ENCODE data around the gene RSL1D1. TPM values are rescaled to one million over a fixed set of nuclear protein-coding genes. Genes with fewer than 3 reads are reported as not detected.

Gene RSL1D1
- total and polyA plus RNA-seq, 11 donors = 38.3 to 125 (median 88.1) TPM

DNA sequence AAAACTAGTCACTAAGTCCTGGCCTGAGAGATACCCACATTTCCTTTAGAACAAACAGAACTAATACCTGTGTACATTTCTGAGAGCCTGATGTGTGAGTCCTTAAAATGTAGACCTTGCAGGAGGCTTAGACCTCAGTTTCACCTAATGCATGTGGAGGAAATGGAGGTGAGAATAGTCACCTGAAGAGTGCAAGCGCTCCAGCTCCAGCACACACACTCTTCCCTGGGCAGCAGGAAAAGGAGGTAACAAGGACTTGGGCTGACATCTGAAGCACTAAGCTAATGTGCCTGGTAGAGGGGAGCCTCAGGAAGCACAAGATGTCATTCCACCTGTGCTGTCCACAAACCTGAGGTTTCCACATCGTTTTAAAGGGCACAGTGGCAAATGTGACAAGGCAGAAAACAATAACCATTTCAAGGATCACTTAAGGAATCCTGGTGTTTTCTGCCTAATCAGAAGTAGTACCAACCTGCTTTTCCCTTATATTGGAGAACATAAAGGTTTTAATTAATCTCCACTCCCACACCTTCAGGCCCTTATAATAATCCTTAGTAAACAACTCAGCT is 17.2 kb upstream of the RSL1D1 start:
- H3K4me1 ChIP-seq = peaks cover 0 to 48% (median 21%) of the 10 kb centered on the region in 12 donors
- 85 to 96% (median 92%) methylated on average over 2 of the region's 2 CpGs for WGBS, 4 donors
- no peak overlapping the region for H3K27ac ChIP-seq
- no peaks in the 10 kb centered on the region for H3K9me3 ChIP-seq
- TF ChIP-seq, protein P1, sequence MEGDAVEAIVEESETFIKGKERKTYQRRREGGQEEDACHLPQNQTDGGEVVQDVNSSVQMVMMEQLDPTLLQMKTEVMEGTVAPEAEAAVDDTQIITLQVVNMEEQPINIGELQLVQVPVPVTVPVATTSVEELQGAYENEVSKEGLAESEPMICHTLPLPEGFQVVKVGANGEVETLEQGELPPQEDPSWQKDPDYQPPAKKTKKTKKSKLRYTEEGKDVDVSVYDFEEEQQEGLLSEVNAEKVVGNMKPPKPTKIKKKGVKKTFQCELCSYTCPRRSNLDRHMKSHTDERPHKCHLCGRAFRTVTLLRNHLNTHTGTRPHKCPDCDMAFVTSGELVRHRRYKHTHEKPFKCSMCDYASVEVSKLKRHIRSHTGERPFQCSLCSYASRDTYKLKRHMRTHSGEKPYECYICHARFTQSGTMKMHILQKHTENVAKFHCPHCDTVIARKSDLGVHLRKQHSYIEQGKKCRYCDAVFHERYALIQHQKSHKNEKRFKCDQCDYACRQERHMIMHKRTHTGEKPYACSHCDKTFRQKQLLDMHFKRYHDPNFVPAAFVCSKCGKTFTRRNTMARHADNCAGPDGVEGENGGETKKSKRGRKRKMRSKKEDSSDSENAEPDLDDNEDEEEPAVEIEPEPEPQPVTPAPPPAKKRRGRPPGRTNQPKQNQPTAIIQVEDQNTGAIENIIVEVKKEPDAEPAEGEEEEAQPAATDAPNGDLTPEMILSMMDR (IDR thresholded peaks at IDR 0.05) = no peak
- no peak for TF ChIP-seq POLR2A (IDR thresholded peaks at IDR 0.05)
- intact Hi-C loops (cut with DNase I) = loop anchor here in 1 of 10 donors (10.0 kb wide), 1 partner anchor 196 kb away; no protein-coding TSS in a partner anchor
- no peaks in the 10 kb centered on the region for H3K27me3 ChIP-seq
- H3K36me3 ChIP-seq = peaks cover 0 to 52% (median 31%) of the 10 kb centered on the region in 9 donors
- no peak for DNase-seq
- no peak for ATAC-seq
- no peak overlapping the region for H3K4me3 ChIP-seq

DNA sequence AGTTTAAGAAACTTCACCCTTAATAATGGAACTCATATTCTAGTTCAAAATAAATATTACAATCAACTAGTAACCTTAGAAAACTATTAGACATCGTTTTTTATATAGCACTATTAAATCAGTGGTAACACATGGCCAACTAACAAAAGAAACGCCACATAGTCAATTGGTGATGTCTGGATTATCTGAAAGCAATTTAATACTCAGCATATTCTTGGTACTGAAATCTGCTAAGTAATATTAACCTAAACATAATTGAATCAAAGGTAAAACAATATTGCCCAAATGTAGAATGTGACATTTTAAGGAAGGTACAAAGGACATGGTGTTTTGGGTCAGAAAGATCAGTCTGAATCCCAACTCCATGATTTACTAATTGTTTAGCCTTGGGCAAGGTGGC is 11.1 kb upstream of the RSL1D1 start:
- no peak overlapping the region for H3K4me3 ChIP-seq
- peaks cover 0 to 23% (median 5%) of the 10 kb centered on the region in 12 donors for H3K4me1 ChIP-seq
- TF ChIP-seq POLR2A (IDR thresholded peaks at IDR 0.05) = no peak
- TF ChIP-seq, protein P1 (IDR thresholded peaks at IDR 0.05) = no peak
- no peak overlapping the region for H3K27ac ChIP-seq
- H3K27me3 ChIP-seq = no peaks in the 10 kb centered on the region
- ATAC-seq (no peak), DNase-seq (no peak)
- no peaks in the 10 kb centered on the region for H3K9me3 ChIP-seq
- peaks cover 0 to 9% (median 0%) of the 10 kb centered on the region in 9 donors for H3K36me3 ChIP-seq
- intact Hi-C loops (cut with DNase I) = loop anchor here in 1 of 10 donors (10.0 kb wide), 1 partner anchor 202 kb away; no protein-coding TSS in a partner anchor
- WGBS, 4 donors = 88 to 95% (median 90%) methylated on average over 2 of the region's 2 CpGs

GRCh38 chr16:11857161-11857560 is 5.8 kb upstream of the RSL1D1 start:
- Histone ChIP-seq H3K4me3 (no peak overlapping the region), H3K36me3 (peaks cover 0 to 9% (median 0%) of the 10 kb centered on the region in 9 donors), H3K27ac (no peak overlapping the region), H3K4me1 (peaks cover 2 to 26% (median 14%) of the 10 kb centered on the region in 12 donors), H3K27me3 (no peaks in the 10 kb centered on the region), H3K9me3 (no peaks in the 10 kb centered on the region)
- TF ChIP-seq, protein P1 (IDR thresholded peaks at IDR 0.05) = no peak
- TF ChIP-seq POLR2A (IDR thresholded peaks at IDR 0.05) = no peak
- intact Hi-C loops (cut with DNase I) = loop anchor here in 3 of 10 donors (10.0 kb wide), 3 partner anchors 58 to 208 kb away; partner anchors contain the start of genes GSPT1 (in 1 of the 3) and TXNDC11 (in 1 of the 3)
- DNase-seq (no peak), ATAC-seq (no peak)
- WGBS, 4 donors = 69 to 96% (median 95%) methylated on average over 4 of the region's 4 CpGs

DNA sequence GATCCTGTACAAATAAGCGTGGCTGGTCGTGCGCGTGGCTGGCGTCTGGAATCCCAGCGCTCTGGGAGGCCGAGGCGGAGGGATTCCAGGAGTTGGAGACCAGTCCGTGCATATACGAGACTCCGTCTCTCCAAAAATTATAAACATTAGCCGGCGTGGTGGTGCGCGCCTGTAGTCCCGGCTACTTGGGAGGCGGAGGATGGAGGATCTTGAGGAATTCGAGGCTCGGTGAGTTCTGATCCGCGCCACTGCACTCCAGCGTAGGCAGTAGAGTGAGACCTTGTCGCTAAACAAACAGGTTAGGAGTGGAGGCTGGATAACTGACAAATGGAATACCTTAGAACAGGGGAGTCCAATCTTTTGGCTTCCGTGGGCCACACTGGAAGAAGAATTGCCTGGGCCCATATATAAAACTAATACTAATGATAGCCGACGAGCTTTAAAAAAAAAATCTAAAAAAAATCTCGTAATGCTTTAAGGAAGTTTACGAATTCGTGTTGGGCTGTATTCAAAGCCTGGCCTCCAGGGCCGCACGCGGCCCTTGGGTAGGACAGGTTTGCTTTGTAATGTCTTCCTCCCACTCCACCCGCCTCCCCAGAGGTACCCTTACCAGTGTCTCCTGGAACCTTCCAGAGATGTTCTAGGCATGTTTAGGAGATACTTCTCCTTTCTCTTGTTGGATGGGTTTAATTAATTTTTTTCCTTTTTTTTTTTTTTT is 909 bp upstream of the RSL1D1 start:
- Histone ChIP-seq H3K27ac (peak overlapping the region; percentile 49 to 89 (median 86)), H3K4me1 (peaks cover 2 to 50% (median 33%) of the 10 kb centered on the region in 12 donors), H3K9me3 (no peaks in the 10 kb centered on the region), H3K36me3 (peaks cover 0 to 35% (median 23%) of the 10 kb centered on the region in 9 donors), H3K4me3 (peak overlapping the region; percentile 59 to 98 (median 77)), H3K27me3 (no peaks in the 10 kb centered on the region)
- intact Hi-C loops (cut with DNase I) = loop anchor here in 4 of 10 donors (5.0 to 10.0 kb wide), 6 partner anchors 55 to 213 kb away; partner anchors contain the start of genes GSPT1 (in 2 of the 4), TXNDC11 (in 1 of the 4) and ZC3H7A (in 1 of the 4)
- DNase-seq (peak in 1 of 5 donors; percentile 20), ATAC-seq (no peak)
- TF ChIP-seq, protein P1 (IDR thresholded peaks at IDR 0.05) = no peak
- TF ChIP-seq POLR2A (IDR thresholded peaks at IDR 0.05) = no peak
- 48 to 65% (median 58%) methylated on average over 25 to 33 of the region's 33 CpGs for WGBS, 4 donors

All from heart left ventricle (tissue), 16 donors.